Epithelial cell of esophagus (primary cell): ENCODE measurements around the gene TARBP2.

Experiments
- DNase-seq: peaks from one replicate; pipeline ENCODE4 v3.0.0; 2010; ENCODE audit warnings: low read depth
- H3K4me3 ChIP-seq: 2 replicates; pipeline ENCODE4 v1.5.1; 2011; ENCODE audit warnings: mild to moderate bottlenecking, low read length, control low read depth
- CTCF ChIP-seq: IDR thresholded peaks from 2 replicates; pipeline ENCODE4 v1.5.1; 2011; ENCODE audit warnings: low read depth, mild to moderate bottlenecking, low read length, control low read depth, inconsistent platforms; ENCODE audit not compliant: insufficient read depth; ENCODE audit errors: missing control alignments

TARBP2 gene

GRCh38 chr12:53500776-53501614 is at the start of gene TARBP2:
TARBP2 (plus strand) TSS chr12:53501283; CDS start chr12:53501409, 126 bp downstream.
- no peak for TF ChIP-seq CTCF
- H3K4me3 ChIP-seq, result peak within 1 kb of the TSS; percentile 73
- peak; percentile 99 for DNase-seq

GRCh38 chr12:53451661-53452158 is 49.4 kb upstream of the TARBP2 start, which contains the start of gene PCBP2:
PCBP2 (plus strand) TSS chr12:53452102; CDS start chr12:53454801, 2,699 bp downstream.
- peak; percentile 88 for TF ChIP-seq CTCF
- peak; percentile 100 for DNase-seq
- peak within 1 kb of the TSS; percentile 85 for H3K4me3 ChIP-seq

GRCh38 chr12:53452159-53453077 is 48.7 kb upstream of the TARBP2 start:
- no peak for TF ChIP-seq CTCF
- peak overlapping the region; percentile 85 for H3K4me3 ChIP-seq
- DNase-seq, result peak; percentile 75

GRCh38 chr12:53453953-53454640 is 47.0 kb upstream of the TARBP2 start:
- no peak for TF ChIP-seq CTCF
- no peak for DNase-seq
- H3K4me3 ChIP-seq, result peak overlapping the region; percentile 85

GRCh38 chr12:53454707-53455106 is 46.4 kb upstream of the TARBP2 start:
- no peak for TF ChIP-seq CTCF
- H3K4me3 ChIP-seq, result no peak overlapping the region

GRCh38 chr12:53456654-53457366 is 44.3 kb upstream of the TARBP2 start:
- H3K4me3 ChIP-seq, result no peak overlapping the region
- DNase-seq, result no peak
- TF ChIP-seq CTCF, result no peak

More at GRCh38 chr12:53454707-53455106, 46.4 kb upstream of the TARBP2 start:
- no peak for DNase-seq
